Body of pancreas (tissue), 4 donors: Measurements from ENCODE around the gene ADAM33. TPM values are rescaled to one million over a fixed set of nuclear protein-coding genes. Genes with fewer than 3 reads are reported as not detected.

Experiments used
- ATAC-seq: fragments of 150-250 bp; one replicate; pipeline ENCODE4 v1.9.1; 2016
- DNase-seq, 4 donors: peaks; one replicate each; pipeline ENCODE4 v3.0.0-alpha.2; 2019
- H3K27ac ChIP-seq, 4 donors: fragments of 200-600 bp; sonication (generic); 1 replicate in 3 of 4; 2 replicates in 1 of 4; pipeline versions ENCODE4 v1.5.1 to v1.6.1; 2016 to 2019; ENCODE audit warnings: mild to moderate bottlenecking in 1 of 4, mixed read lengths in 1 of 4, moderate library complexity in 1 of 4
- H3K27me3 ChIP-seq, 2 donors: fragments of 200-600 bp; sonication (generic); one replicate each; pipeline ENCODE4 v1.6.0; 2016; ENCODE audit warnings: mild to moderate bottlenecking in 1 of 2
- H3K36me3 ChIP-seq, 2 donors: fragments of 200-600 bp; sonication (generic); replicated peaks in 1 of 2; 2 replicates each; pipeline ENCODE4 v1.5.1; 2016; ENCODE audit warnings: low read depth in 2 of 2; ENCODE audit not compliant: insufficient read depth in 1 of 2
- H3K4me1 ChIP-seq: fragments of 200-600 bp; sonication (generic); one replicate; pipeline ENCODE4 v1.6.0; 2016
- H3K4me3 ChIP-seq, 2 donors: fragments of 200-600 bp; sonication (generic); 1 replicate in 1 of 2; 2 replicates in 1 of 2; pipeline ENCODE4 v1.5.1; 2016 to 2019
- H3K9me3 ChIP-seq, 3 donors: fragments of 200-600 bp; sonication (generic); 1 replicate in 2 of 3; 2 replicates in 1 of 3; pipeline ENCODE4 v1.5.1; 2016
- CTCF ChIP-seq, 7 experiments: fragments of 450-650 bp in 4 of 7; fragments of 200-600 bp in 3 of 7; sonication (generic) in 3 of 7; IDR thresholded peaks; one replicate each; pipeline ENCODE4 v1.5.1; 2016 to 2019; ENCODE audit warnings: antibody characterized with exemption in 7 of 7
- POLR2A ChIP-seq, 3 donors: fragments of 450-650 bp; IDR thresholded peaks; one replicate each; pipeline ENCODE4 v1.6.1; 2016; ENCODE audit warnings: antibody characterized with exemption in 3 of 3, mild to moderate bottlenecking in 2 of 3
- WGBS, 2 donors: methylation state at CpG; one replicate each; pipeline ENCODE4 v1.1.5; 2017; 5-methylcytosine and 5-hydroxymethylcytosine counted together
- intact Hi-C: fragments of 100-400 bp; cut with DNase I; formaldehyde crosslinking; loops from one replicate; pipeline ENCODE4 v1.15.1; 2023
- total RNA-seq, 2 donors: library from RNA; depleted of rRNA; stranded (reverse); fragments of >200 nt; gene quantifications; one replicate each; pipeline ENCODE4 v1.1.0, GENCODE V29; 2016

ADAM33 gene
- total RNA-seq, 2 donors from 2014 or later = 11.2 to 29.0 TPM

GRCh38 chr20:3647473-3647872 lies 34.3 kb downstream of the ADAM33 start:
- TF ChIP-seq POLR2A (IDR thresholded peaks at IDR 0.05) = no peak
- no peak for TF ChIP-seq CTCF (IDR thresholded peaks at IDR 0.05)
- Histone ChIP-seq H3K36me3 (peaks cover 0 to 6% of the 10 kb centered on the region in 2 donors), H3K4me1 (peaks cover 15% of the 10 kb centered on the region), H3K4me3 (no peak overlapping the region), H3K9me3 (no peaks in the 10 kb centered on the region), H3K27ac (no peak overlapping the region), H3K27me3 (no peaks in the 10 kb centered on the region)
- DNase-seq = no peak
- ATAC-seq = no peak
- intact Hi-C loops = no loop called here

- no peak overlapping the region for H3K4me3 ChIP-seq
- WGBS, 2 donors = 95 to 97% methylated on average over 12 to 13 of the region's 13 CpGs
- TF ChIP-seq POLR2A (IDR thresholded peaks at IDR 0.05) = no peak
- no peak for TF ChIP-seq CTCF (IDR thresholded peaks at IDR 0.05)
- ATAC-seq (no peak), DNase-seq (no peak)
- no peak overlapping the region for H3K27ac ChIP-seq
- intact Hi-C loops = no loop called here
- no peaks in the 10 kb centered on the region for H3K9me3 ChIP-seq
- no peaks in the 10 kb centered on the region for H3K27me3 ChIP-seq
- peaks cover 5 to 12% of the 10 kb centered on the region in 2 donors for H3K36me3 ChIP-seq
- H3K4me1 ChIP-seq = peaks cover 7% of the 10 kb centered on the region
These were observed 35.2 kb downstream of the ADAM33 start for GRCh38 chr20:3646651-3647050.

DNA sequence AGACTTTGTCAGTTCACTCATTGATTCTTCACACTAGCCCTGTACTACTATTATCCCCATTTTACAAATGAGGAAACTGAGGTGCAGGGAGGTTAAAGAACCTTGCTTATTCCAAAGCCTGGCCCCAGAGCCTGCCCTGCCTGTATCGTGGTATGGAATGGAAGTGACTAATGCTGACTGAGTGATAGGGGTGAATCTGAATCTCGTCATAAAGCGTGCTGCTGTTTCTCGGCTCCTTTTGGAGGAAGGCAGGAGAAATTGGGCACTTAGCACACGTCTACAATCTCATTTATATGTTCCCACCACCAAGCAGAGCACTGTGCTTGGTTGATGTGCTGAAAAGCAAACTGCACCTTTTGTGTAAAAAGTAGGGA lies 35.8 kb downstream of the ADAM33 start:
- H3K27me3 ChIP-seq = no peaks in the 10 kb centered on the region
- H3K36me3 ChIP-seq = peaks cover 5 to 12% of the 10 kb centered on the region in 2 donors
- no peak overlapping the region for H3K27ac ChIP-seq
- TF ChIP-seq CTCF (IDR thresholded peaks at IDR 0.05) = no peak
- no peak for TF ChIP-seq POLR2A (IDR thresholded peaks at IDR 0.05)
- H3K4me3 ChIP-seq = no peak overlapping the region
- peaks cover under 1% of the 10 kb centered on the region for H3K4me1 ChIP-seq
- ATAC-seq (no peak), DNase-seq (no peak)
- WGBS, 2 donors = 80 to 96% methylated on average over 5 of the region's 5 CpGs
- H3K9me3 ChIP-seq = no peaks in the 10 kb centered on the region
- intact Hi-C loops = no loop called here

GRCh38 chr20:3645309-3646066 lies 36.3 kb downstream of the ADAM33 start:
- WGBS, 2 donors = 88 to 92% methylated on average over 15 to 20 of the region's 20 CpGs
- Histone ChIP-seq H3K4me1 (no peaks in the 10 kb centered on the region), H3K27ac (no peak overlapping the region), H3K36me3 (peaks cover 5 to 12% of the 10 kb centered on the region in 2 donors), H3K9me3 (no peaks in the 10 kb centered on the region), H3K4me3 (no peak overlapping the region), H3K27me3 (no peaks in the 10 kb centered on the region)
- TF ChIP-seq POLR2A (IDR thresholded peaks at IDR 0.05) = no peak
- TF ChIP-seq CTCF (IDR thresholded peaks at IDR 0.05) = no peak
- intact Hi-C loops = no loop called here
- no peak for ATAC-seq
- DNase-seq = no peak

DNA sequence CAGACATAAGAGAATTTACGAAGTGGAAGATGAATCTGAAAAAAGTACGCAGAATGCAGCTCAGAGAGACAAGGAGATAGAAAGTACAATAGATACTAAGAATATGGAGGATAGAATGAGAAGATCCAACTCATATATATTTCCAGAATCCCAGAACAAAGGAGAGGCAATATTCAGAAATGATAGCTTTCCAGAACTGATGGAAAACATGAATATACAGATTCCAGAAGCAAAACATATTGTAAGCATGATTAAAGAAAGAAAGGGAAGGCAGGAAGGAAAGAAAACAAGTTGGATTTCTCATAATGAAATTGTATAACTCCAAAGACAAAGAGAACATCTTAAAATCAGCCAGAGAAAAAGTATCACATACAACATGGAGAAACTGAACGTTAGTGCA lies 41.6 kb downstream of the ADAM33 start:
- Histone ChIP-seq H3K36me3 (peaks cover 5 to 10% of the 10 kb centered on the region in 2 donors), H3K4me1 (no peaks in the 10 kb centered on the region), H3K9me3 (no peaks in the 10 kb centered on the region), H3K27ac (no peak overlapping the region), H3K27me3 (no peaks in the 10 kb centered on the region), H3K4me3 (no peak overlapping the region)
- TF ChIP-seq CTCF (IDR thresholded peaks at IDR 0.05) (no peak), POLR2A (IDR thresholded peaks at IDR 0.05) (no peak)
- 77 to 94% methylated on average over 3 of the region's 3 CpGs for WGBS, 2 donors
- ATAC-seq (no peak), DNase-seq (no peak)
- intact Hi-C loops = no loop called here
